PC-9 (cell line): Measurements from ENCODE around the gene SLC38A6. TPM values are rescaled to one million over a fixed set of nuclear protein-coding genes. Genes with fewer than 3 reads are reported as not detected.

Source experiments
- BruUV-seq: library from RNA; stranded (reverse); fragments of 400-500 nt; replicated peaks from 2 replicates; lab custom pipeline; 2021; lab: Mats Ljungman, UMichigan
- CTCF ChIA-PET: fragments of 300-600 bp; sonication (Branson Sonifier 250); formaldehyde crosslinking; loops from one replicate; lab custom pipeline; 2022; ENCODE audit warnings: antibody characterized with exemption; lab: Charles Lee
- POLR2A ChIA-PET: fragments of 300-600 bp; sonication (Branson Sonifier 250); formaldehyde crosslinking; loops from one replicate; lab custom pipeline; 2022; ENCODE audit warnings: antibody characterized with exemption; ENCODE audit not compliant: unreplicated experiment; lab: Charles Lee
- DNase-seq, 2 experiments: peaks; one replicate each; pipeline versions ENCODE4 v3.0.0 to v3.0.0-alpha.2; 2015 to 2022; ENCODE audit warnings: mixed read lengths in 1 of 2
- H2AFZ ChIP-seq: fragments of 200-600 bp; sonication (generic); 2 replicates; pipeline ENCODE4 v1.8.1; 2017; ENCODE audit warnings: antibody characterized with exemption
- H3F3A ChIP-seq: fragments of 200-600 bp; sonication (generic); 2 replicates; pipeline ENCODE4 v1.8.1; 2017; ENCODE audit warnings: antibody characterized with exemption, mild to moderate bottlenecking, low read depth; ENCODE audit not compliant: insufficient read depth
- H3K27ac ChIP-seq: fragments of 200-600 bp; sonication (generic); 2 replicates; pipeline ENCODE4 v1.6.1; 2016; ENCODE audit warnings: mixed run types
- H3K27me3 ChIP-seq: fragments of 200-600 bp; sonication (generic); 2 replicates; pipeline ENCODE4 v1.6.1; 2016; ENCODE audit warnings: low read depth, mixed run types; ENCODE audit not compliant: insufficient read depth
- H3K36me3 ChIP-seq: fragments of 200-600 bp; sonication (generic); 2 replicates; pipeline ENCODE4 v1.6.1; 2016; ENCODE audit warnings: low read depth, mixed run types
- H3K4me1 ChIP-seq: fragments of 200-600 bp; sonication (generic); replicated peaks from 2 replicates; pipeline ENCODE4 v1.6.1; 2016; ENCODE audit warnings: mixed run types; ENCODE audit not compliant: insufficient read depth
- H3K4me2 ChIP-seq: fragments of 200-600 bp; sonication (generic); 2 replicates; pipeline ENCODE4 v1.6.1; 2017; ENCODE audit warnings: mixed run types
- H3K4me3 ChIP-seq: fragments of 200-600 bp; sonication (generic); 2 replicates; pipeline ENCODE4 v1.6.1; 2016; ENCODE audit warnings: mixed run types
- H3K79me2 ChIP-seq: fragments of 200-600 bp; sonication (generic); 2 replicates; pipeline ENCODE4 v1.6.1; 2017; ENCODE audit warnings: low read depth, mixed run types
- H3K9me2 ChIP-seq: fragments of 200-600 bp; sonication (generic); 2 replicates; pipeline ENCODE4 v1.8.1; 2017; ENCODE audit warnings: mild to moderate bottlenecking; ENCODE audit not compliant: insufficient read depth
- H3K9me3 ChIP-seq: fragments of 200-600 bp; sonication (generic); 2 replicates; pipeline ENCODE4 v1.8.1; 2016; ENCODE audit warnings: low read depth; ENCODE audit not compliant: insufficient read depth
- H4K20me1 ChIP-seq: fragments of 200-600 bp; sonication (generic); 2 replicates; pipeline ENCODE4 v1.8.1; 2017; ENCODE audit not compliant: insufficient read depth
- EZH2 ChIP-seq: fragments of 200-600 bp; sonication (generic); IDR thresholded peaks from 2 replicates; pipeline ENCODE4 v1.8.0; 2017; ENCODE audit warnings: antibody characterized with exemption, low read depth
- intact Hi-C: fragments of 100-400 bp; cut with micrococcal nuclease; formaldehyde crosslinking; loops from one replicate; pipeline ENCODE4 v1.10.0; 2022; ENCODE audit not compliant: unreplicated experiment
- total RNA-seq: library from RNA; stranded (reverse); gene quantifications from 2 replicates; pipeline ENCODE4 v1.2.3, GENCODE V29; 2021
- TF ChIP-seq, protein P1 (sequence below): fragments of 200-600 bp; sonication (generic); conservative IDR thresholded peaks from 2 replicates; pipeline ENCODE4 v1.6.1; 2017; ENCODE audit warnings: mixed run types, antibody characterized with exemption, mild to moderate bottlenecking, moderate library complexity

Gene SLC38A6
- total RNA-seq, 1 experiment from 2014 or later, result 45.5 TPM

DNA sequence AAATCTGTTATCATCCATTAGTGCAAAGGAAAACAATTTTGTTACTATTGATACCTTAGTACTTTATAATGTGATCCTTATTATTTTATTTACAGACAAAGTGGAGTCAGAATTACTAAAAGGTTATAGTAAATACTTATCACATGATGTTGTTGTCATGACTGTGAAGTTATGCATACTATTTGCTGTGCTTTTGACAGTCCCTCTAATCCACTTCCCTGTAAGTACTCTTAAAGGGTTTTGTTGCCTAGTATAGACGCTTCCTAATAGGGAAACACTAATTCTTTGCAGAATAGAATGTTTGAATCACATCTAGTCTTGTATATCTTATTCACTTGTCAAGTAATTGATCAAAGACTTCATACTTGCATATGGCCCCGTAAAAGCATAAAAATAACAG lies 69.4 kb downstream of the SLC38A6 start:
- Histone ChIP-seq H3F3A (no peaks in the 10 kb centered on the region), H3K9me3 (no peaks in the 10 kb centered on the region), H3K4me2 (no peak overlapping the region), H3K36me3 (no peaks in the 10 kb centered on the region), H3K27me3 (no peaks in the 10 kb centered on the region), H3K79me2 (no peaks in the 10 kb centered on the region), H2AFZ (no peak overlapping the region), H4K20me1 (no peaks in the 10 kb centered on the region), H3K27ac (no peak overlapping the region), H3K4me3 (no peak overlapping the region), H3K9me2 (no peaks in the 10 kb centered on the region), H3K4me1 (no peaks in the 10 kb centered on the region)
- no TSS peak for BruUV-seq
- CTCF ChIA-PET, result no interaction called here
- DNase-seq, result no peak
- POLR2A ChIA-PET, result interaction anchor here (0.6 kb wide), 1 partner anchor 141 kb away, joined by 3 read pairs; no protein-coding TSS in a partner anchor
- intact Hi-C loops, result no loop called here
- no peak for TF ChIP-seq EZH2
- TF ChIP-seq, protein P1, sequence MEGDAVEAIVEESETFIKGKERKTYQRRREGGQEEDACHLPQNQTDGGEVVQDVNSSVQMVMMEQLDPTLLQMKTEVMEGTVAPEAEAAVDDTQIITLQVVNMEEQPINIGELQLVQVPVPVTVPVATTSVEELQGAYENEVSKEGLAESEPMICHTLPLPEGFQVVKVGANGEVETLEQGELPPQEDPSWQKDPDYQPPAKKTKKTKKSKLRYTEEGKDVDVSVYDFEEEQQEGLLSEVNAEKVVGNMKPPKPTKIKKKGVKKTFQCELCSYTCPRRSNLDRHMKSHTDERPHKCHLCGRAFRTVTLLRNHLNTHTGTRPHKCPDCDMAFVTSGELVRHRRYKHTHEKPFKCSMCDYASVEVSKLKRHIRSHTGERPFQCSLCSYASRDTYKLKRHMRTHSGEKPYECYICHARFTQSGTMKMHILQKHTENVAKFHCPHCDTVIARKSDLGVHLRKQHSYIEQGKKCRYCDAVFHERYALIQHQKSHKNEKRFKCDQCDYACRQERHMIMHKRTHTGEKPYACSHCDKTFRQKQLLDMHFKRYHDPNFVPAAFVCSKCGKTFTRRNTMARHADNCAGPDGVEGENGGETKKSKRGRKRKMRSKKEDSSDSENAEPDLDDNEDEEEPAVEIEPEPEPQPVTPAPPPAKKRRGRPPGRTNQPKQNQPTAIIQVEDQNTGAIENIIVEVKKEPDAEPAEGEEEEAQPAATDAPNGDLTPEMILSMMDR, result no peak

DNA sequence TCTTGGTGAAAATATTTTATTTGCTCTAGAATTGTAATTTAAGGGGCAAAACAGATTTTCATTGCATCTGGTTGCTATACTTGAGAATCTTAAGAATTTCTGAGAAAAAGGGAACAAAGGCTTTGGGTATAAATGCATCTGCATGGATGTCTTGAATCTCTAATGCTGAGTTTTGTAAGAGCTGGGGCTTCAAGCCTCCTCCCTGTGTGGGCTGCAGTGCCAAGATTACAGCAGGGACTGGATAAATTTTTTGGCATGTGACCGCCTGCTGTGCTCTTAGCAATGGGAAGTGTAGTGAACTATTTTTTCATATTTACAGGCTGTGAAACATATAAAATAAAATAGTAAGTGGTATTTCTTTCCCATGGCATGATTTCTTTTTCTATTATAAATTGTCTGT lies 70.0 kb downstream of the SLC38A6 start:
- Histone ChIP-seq H3K9me2 (no peaks in the 10 kb centered on the region), H4K20me1 (no peaks in the 10 kb centered on the region), H3K79me2 (no peaks in the 10 kb centered on the region), H3K4me2 (no peak overlapping the region), H2AFZ (no peak overlapping the region), H3K9me3 (no peaks in the 10 kb centered on the region), H3K4me1 (no peaks in the 10 kb centered on the region), H3K36me3 (no peaks in the 10 kb centered on the region), H3K27ac (no peak overlapping the region), H3F3A (no peaks in the 10 kb centered on the region), H3K27me3 (no peaks in the 10 kb centered on the region), H3K4me3 (no peak overlapping the region)
- ChIA-PET POLR2A (interaction anchor here (0.6 kb wide), 1 partner anchor 140 kb away, joined by 3 read pairs; no protein-coding TSS in a partner anchor), CTCF (interaction anchor here (0.7 kb wide), 1 partner anchor 389 kb away, joined by 4 read pairs; no protein-coding TSS in a partner anchor)
- intact Hi-C loops, result no loop called here
- no TSS peak for BruUV-seq
- DNase-seq, result no peak
- no peak for TF ChIP-seq EZH2
- TF ChIP-seq, protein P1, result no peak

DNA sequence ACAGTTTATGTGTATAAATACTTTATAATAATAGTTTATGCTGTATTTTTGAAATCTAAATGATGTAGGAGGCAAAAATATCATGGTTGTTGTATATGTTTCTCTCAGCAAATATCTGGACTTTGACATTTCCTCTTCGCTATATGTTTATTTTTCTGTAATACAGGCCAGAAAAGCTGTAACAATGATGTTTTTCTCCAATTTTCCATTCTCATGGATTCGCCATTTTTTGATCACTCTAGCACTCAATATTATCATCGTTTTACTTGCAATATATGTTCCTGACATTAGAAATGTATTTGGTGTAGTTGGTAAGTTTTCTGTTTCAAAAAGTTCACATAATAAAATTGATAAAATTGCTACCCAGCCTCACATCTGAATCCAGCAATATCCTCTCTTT lies 70.6 kb downstream of the SLC38A6 start:
- Histone ChIP-seq H3F3A (no peaks in the 10 kb centered on the region), H2AFZ (no peak overlapping the region), H3K4me1 (no peaks in the 10 kb centered on the region), H3K4me3 (no peak overlapping the region), H3K4me2 (no peak overlapping the region), H3K9me2 (no peaks in the 10 kb centered on the region), H3K36me3 (no peaks in the 10 kb centered on the region), H3K27me3 (no peaks in the 10 kb centered on the region), H3K27ac (no peak overlapping the region), H3K79me2 (no peaks in the 10 kb centered on the region), H3K9me3 (no peaks in the 10 kb centered on the region), H4K20me1 (no peaks in the 10 kb centered on the region)
- ChIA-PET POLR2A (no interaction called here), CTCF (interaction anchor here (0.7 kb wide), 1 partner anchor 389 kb away, joined by 4 read pairs; no protein-coding TSS in a partner anchor)
- no TSS peak for BruUV-seq
- intact Hi-C loops, result no loop called here
- DNase-seq, result no peak
- TF ChIP-seq, protein P1, result no peak
- no peak for TF ChIP-seq EZH2
